HepG2 (cell line): Measurements from ENCODE around the gene ZMIZ1. TPM values are rescaled to one million over a fixed set of nuclear protein-coding genes. Genes with fewer than 3 reads are reported as not detected.
A peak's percentile ranks its signal among the peaks of the same experiment; 100 is the strongest.

ENCODE experiments used
- ATAC-seq: fragments of 200-7000 bp; cut with Tn5 transposase; 3 replicates; pipeline ENCODE4 v1.9.1; 2020; ENCODE audit warnings: mild to moderate bottlenecking, moderate library complexity
- BruUV-seq: library from RNA; stranded (reverse); fragments of 400-500 nt; replicated peaks from 2 replicates; lab custom pipeline; 2021; lab: Mats Ljungman, UMichigan
- CTCF ChIA-PET: fragments of 300-600 bp; formaldehyde crosslinking; extraction: SDS; loops from one replicate; lab custom pipeline; 2021; ENCODE audit warnings: low total read pairs, inconsistent platforms, low intra/inter-chr PET ratio; lab: Yijun Ruan, JAX
- POLR2A ChIA-PET: fragments of 350-600 bp; sonication (Branson Sonifier 250); formaldehyde crosslinking; loops from one replicate; lab custom pipeline; 2020; ENCODE audit warnings: antibody characterized with exemption, inconsistent platforms; lab: Yijun Ruan, JAX
- DNase-seq: peaks from one replicate; pipeline ENCODE4 v3.0.0-alpha.2; 2015; ENCODE audit warnings: low spot score
- FAIRE-seq: peaks from 3 replicates; lab custom pipeline; 2011; peaks lifted over from hg19 to GRCh38; lab: Jason Lieb, UNC
- H2AFZ ChIP-seq: one replicate; pipeline ENCODE4 v1.6.1; 2011; ENCODE audit warnings: low read length, inconsistent platforms
- H3K27ac ChIP-seq: fragments of 300-600 bp; 3 replicates; pipeline ENCODE4 v1.8.0; 2011; ENCODE audit warnings: mixed run types, mild to moderate bottlenecking, mixed read lengths, low read length, inconsistent platforms; ENCODE audit not compliant: insufficient read depth; ENCODE audit errors: extremely low read length
- H3K27me3 ChIP-seq, 2 experiments: fragments of 200-600 bp in 1 of 2; 2 replicates in 1 of 2; 3 replicates in 1 of 2; pipeline versions ENCODE4 v1.6.0 to v1.8.0; 2011; ENCODE audit warnings: low read length in 2 of 2, mild to moderate bottlenecking in 2 of 2, moderate library complexity in 2 of 2, inconsistent platforms in 1 of 2; ENCODE audit not compliant: insufficient read depth in 2 of 2, control insufficient read depth in 1 of 2
- H3K36me3 ChIP-seq, 2 experiments: fragments of 200-600 bp in 1 of 2; replicated peaks in 1 of 2; 2 replicates in 1 of 2; 3 replicates in 1 of 2; pipeline versions ENCODE4 v1.5.1 to v1.8.0; 2011; ENCODE audit warnings: low read length in 2 of 2, inconsistent platforms in 1 of 2; ENCODE audit not compliant: insufficient read depth in 2 of 2, control insufficient read depth in 1 of 2
- H3K4me1 ChIP-seq: 2 replicates; pipeline ENCODE4 v1.5.1; 2012; ENCODE audit warnings: low read length, inconsistent platforms; ENCODE audit not compliant: insufficient read depth
- H3K4me2 ChIP-seq: 2 replicates; pipeline ENCODE4 v1.6.0; 2011; ENCODE audit warnings: low read depth, low read length, inconsistent platforms
- H3K4me3 ChIP-seq, 3 experiments: fragments of 200-600 bp in 1 of 3; sonication (generic), shearing (Covaris generic) in 1 of 3; replicated peaks in 1 of 3; 2 replicates each; pipeline ENCODE4 v1.5.1; 2011 to 2016; ENCODE audit warnings: low read length in 3 of 3, inconsistent platforms in 2 of 3, low read depth in 2 of 3, mild to moderate bottlenecking in 2 of 3, control low read depth in 1 of 3, mixed read lengths in 1 of 3; ENCODE audit not compliant: insufficient read depth in 1 of 3
- H3K79me2 ChIP-seq: one replicate; pipeline ENCODE4 v1.6.1; 2011; ENCODE audit warnings: low read length, inconsistent platforms; ENCODE audit not compliant: insufficient read depth
- H3K9ac ChIP-seq: 2 replicates; pipeline ENCODE4 v1.6.0; 2011; ENCODE audit warnings: mild to moderate bottlenecking, low read depth, low read length, inconsistent platforms; ENCODE audit not compliant: insufficient read depth
- H3K9me3 ChIP-seq: 2 replicates; pipeline ENCODE4 v1.5.1; 2012; ENCODE audit warnings: mild to moderate bottlenecking, low read length
- H4K20me1 ChIP-seq: 2 replicates; pipeline ENCODE4 v1.6.0; 2011; ENCODE audit warnings: inconsistent platforms, mild to moderate bottlenecking, low read length, moderate library complexity; ENCODE audit not compliant: insufficient read depth
- HNF4A ChIP-seq: sonication (generic); formaldehyde crosslinking; IDR thresholded peaks from 2 replicates; pipeline ENCODE4 v1.4.0; 2020; ENCODE audit warnings: missing genetic modification reagents
- IKZF5 ChIP-seq: IDR thresholded peaks from 2 replicates; pipeline ENCODE4 v1.6.1; 2018; ENCODE audit warnings: missing genetic modification reagents, mild to moderate bottlenecking, missing compliant biosample characterization
- JUN ChIP-seq: sonication (generic); formaldehyde crosslinking; IDR thresholded peaks from 2 replicates; pipeline ENCODE4 v1.4.0; 2020; ENCODE audit warnings: mild to moderate bottlenecking, missing genetic modification reagents
- NCOR1 ChIP-seq: fragments of 200-600 bp; sonication (generic); IDR thresholded peaks from 2 replicates; pipeline ENCODE4 v1.7.0; 2017; ENCODE audit warnings: antibody characterized with exemption, low read length, borderline replicate concordance
- PRDM15 ChIP-seq: sonication (generic); formaldehyde crosslinking; IDR thresholded peaks from 2 replicates; pipeline ENCODE4 v1.4.0; 2020; ENCODE audit warnings: missing genetic modification reagents
- SRF ChIP-seq: IDR thresholded peaks from 2 replicates; pipeline ENCODE4 v1.6.1; 2011; ENCODE audit warnings: mild to moderate bottlenecking, low read depth, low read length, moderate library complexity
- UBTF ChIP-seq: sonication (generic); formaldehyde crosslinking; IDR thresholded peaks from 2 replicates; pipeline ENCODE4 v1.4.0; 2020; ENCODE audit warnings: mild to moderate bottlenecking, missing genetic modification reagents
- ZBTB8A ChIP-seq: sonication (generic); formaldehyde crosslinking; IDR thresholded peaks from 2 replicates; pipeline ENCODE4 v1.4.0; 2020; ENCODE audit warnings: mild to moderate bottlenecking, low read depth, missing genetic modification reagents, borderline replicate concordance
- ZFY ChIP-seq: sonication (generic); formaldehyde crosslinking; IDR thresholded peaks from 2 replicates; pipeline ENCODE4 v1.4.0; 2020; ENCODE audit warnings: missing genetic modification reagents
- ZNF644 ChIP-seq: IDR thresholded peaks from 2 replicates; pipeline ENCODE4 v1.6.1; 2016; ENCODE audit warnings: low read depth
- WGBS: methylation state at CpG from one replicate; pipeline ENCODE4 v1.1.6; 2017; ENCODE audit warnings: low lambda C conversion rate; 5-methylcytosine and 5-hydroxymethylcytosine counted together
- in situ Hi-C: cut with HindIII; loops from 2 replicates; pipeline ENCODE4 v1.10.0; 2017; ENCODE audit warnings: low pct_unique_long_range_greater_than_20kb; ENCODE audit not compliant: extremely low pct_ligation_motif_present
- intact Hi-C: fragments of 100-400 bp; cut with micrococcal nuclease; formaldehyde crosslinking; loops from one replicate; pipeline ENCODE4 v1.10.0; 2022; ENCODE audit not compliant: unreplicated experiment
- polyA plus RNA-seq, 8 experiments: library from polyadenylated mRNA; depleted of rRNA in 3 of 8; stranded (reverse) in 7 of 8; unstranded in 1 of 8; fragments of >200 nt; fragmentation: Illumina TruSeq in 4 of 8; extraction: Trizol in 4 of 8; gene quantifications; 2 replicates each; pipeline versions ENCODE4 v1.2.1 to v1.2.3, GENCODE V29; 2011 to 2016; ENCODE audit warnings: low read depth in 4 of 8, missing spikeins in 1 of 8, mixed read lengths in 1 of 8; ENCODE audit not compliant: insufficient read depth in 1 of 8
- total RNA-seq, 5 experiments: library from RNA; depleted of rRNA; stranded (reverse); fragments of >200 nt; fragmentation: Illumina TruSeq; extraction: Trizol; gene quantifications; 2 replicates each; pipeline ENCODE4 v1.2.3, GENCODE V29; 2016; ENCODE audit warnings: low read depth in 1 of 5
- TF ChIP-seq, protein P1 (sequence below): sonication (generic); formaldehyde crosslinking; IDR thresholded peaks from 2 replicates; pipeline ENCODE4 v1.4.0; 2020; ENCODE audit warnings: missing genetic modification reagents
- TF ChIP-seq, protein P2 (sequence below): sonication (generic); formaldehyde crosslinking; IDR thresholded peaks from 2 replicates; pipeline ENCODE4 v1.4.0; 2020; ENCODE audit warnings: missing genetic modification reagents, borderline replicate concordance

ZMIZ1 gene
- total and polyA plus RNA-seq, 2 of the 13 experiments (the other 11 are each of a cell fraction or from before 2014, with no cell fraction given): 5.3 to 10.2 TPM

DNA sequence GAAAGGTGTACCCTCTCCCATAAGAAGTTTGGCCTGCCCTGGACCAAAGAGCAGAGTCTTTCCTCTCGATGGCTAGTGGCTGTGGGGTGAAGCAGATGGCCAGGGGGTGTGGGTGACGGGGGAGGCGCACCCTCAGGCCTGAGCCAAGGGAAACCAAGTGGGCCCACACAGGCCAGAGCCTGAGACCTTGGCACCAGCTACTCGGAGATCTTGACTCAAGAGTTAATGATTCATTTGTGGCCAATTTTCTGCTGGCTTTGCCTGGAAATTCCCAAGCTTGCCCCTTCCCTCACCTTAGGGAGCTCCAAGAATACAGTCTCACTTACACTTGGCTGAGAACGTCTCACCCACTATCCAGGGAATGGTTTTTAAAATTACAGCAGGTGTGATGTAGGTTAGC is 42.7 kb downstream of the ZMIZ1 start:
- Histone ChIP-seq H3K9ac (0 out of 2 replicates have a peak overlapping the region, but pooled peaks have one; percentile 11), H3K4me1 (peaks cover 100% of the 10 kb centered on the region), H3K36me3 (peaks cover 14 to 39% of the 10 kb centered on the region in 2 experiments; a peak in 4 of 5 replicates), H3K4me3 (no peak overlapping the region), H2AFZ (no peak overlapping the region), H3K27me3 (no peaks in the 10 kb centered on the region), H3K4me2 (peak overlapping the region; percentile 34), H3K27ac (peak overlapping the region; percentile 33), H4K20me1 (peaks cover 93% of the 10 kb centered on the region), H3K79me2 (peaks cover 99% of the 10 kb centered on the region), H3K9me3 (no peaks in the 10 kb centered on the region)
- DNase-seq: peak; percentile 61
- no TSS peak for BruUV-seq
- ATAC-seq: peak; percentile 80
- in situ Hi-C loops: no loop called here
- CTCF ChIA-PET: no interaction called here
- POLR2A ChIA-PET: interaction anchor here (0.6 to 2.2 kb wide), 6 partner anchors 10 to 52 kb away, joined by 3 to 8 read pairs (median 4); no protein-coding TSS in a partner anchor
- WGBS: 11% methylated on average over 4 of the region's 5 CpGs
- FAIRE-seq: peak; percentile 89
- intact Hi-C loops: no loop called here
- TF ChIP-seq, protein P1, sequence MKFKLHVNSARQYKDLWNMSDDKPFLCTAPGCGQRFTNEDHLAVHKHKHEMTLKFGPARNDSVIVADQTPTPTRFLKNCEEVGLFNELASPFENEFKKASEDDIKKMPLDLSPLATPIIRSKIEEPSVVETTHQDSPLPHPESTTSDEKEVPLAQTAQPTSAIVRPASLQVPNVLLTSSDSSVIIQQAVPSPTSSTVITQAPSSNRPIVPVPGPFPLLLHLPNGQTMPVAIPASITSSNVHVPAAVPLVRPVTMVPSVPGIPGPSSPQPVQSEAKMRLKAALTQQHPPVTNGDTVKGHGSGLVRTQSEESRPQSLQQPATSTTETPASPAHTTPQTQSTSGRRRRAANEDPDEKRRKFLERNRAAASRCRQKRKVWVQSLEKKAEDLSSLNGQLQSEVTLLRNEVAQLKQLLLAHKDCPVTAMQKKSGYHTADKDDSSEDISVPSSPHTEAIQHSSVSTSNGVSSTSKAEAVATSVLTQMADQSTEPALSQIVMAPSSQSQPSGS (CRISPR knock-in tag): 0 out of 2 replicates have a peak, but pooled peaks have one; percentile 31
- TF ChIP-seq PRDM15 (no peak), UBTF (CRISPR knock-in tag) (peak; percentile 42; the same call in 1 of the 2 replicates), SRF (peak; percentile 3; the same call in 1 of the 2 replicates), ZBTB8A (no peak), JUN (no peak), NCOR1 (no peak), IKZF5 (CRISPR knock-in tag) (no peak), ZNF644 (CRISPR knock-in tag) (0 out of 2 replicates have a peak, but pooled peaks have one; percentile 22), ZFY (CRISPR knock-in tag) (peak; percentile 57; the same call in 1 of the 2 replicates), HNF4A (CRISPR knock-in tag) (peak; percentile 35)
- TF ChIP-seq, protein P2, sequence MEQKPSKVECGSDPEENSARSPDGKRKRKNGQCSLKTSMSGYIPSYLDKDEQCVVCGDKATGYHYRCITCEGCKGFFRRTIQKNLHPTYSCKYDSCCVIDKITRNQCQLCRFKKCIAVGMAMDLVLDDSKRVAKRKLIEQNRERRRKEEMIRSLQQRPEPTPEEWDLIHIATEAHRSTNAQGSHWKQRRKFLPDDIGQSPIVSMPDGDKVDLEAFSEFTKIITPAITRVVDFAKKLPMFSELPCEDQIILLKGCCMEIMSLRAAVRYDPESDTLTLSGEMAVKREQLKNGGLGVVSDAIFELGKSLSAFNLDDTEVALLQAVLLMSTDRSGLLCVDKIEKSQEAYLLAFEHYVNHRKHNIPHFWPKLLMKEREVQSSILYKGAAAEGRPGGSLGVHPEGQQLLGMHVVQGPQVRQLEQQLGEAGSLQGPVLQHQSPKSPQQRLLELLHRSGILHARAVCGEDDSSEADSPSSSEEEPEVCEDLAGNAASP: 0 out of 2 replicates have a peak, but pooled peaks have one; percentile 12
